GM23338 (cell line): Measurements from ENCODE around the gene RAPGEF5. TPM values are rescaled to one million over a fixed set of nuclear protein-coding genes. Genes with fewer than 3 reads are reported as not detected.

ENCODE experiments used
- ATAC-seq: fragments of 200-7000 bp; cut with Tn5 transposase; 3 replicates; pipeline ENCODE4 v1.9.1; 2020
- DNase-seq: peaks from one replicate; pipeline ENCODE4 v3.0.0-alpha.2; 2015; ENCODE audit warnings: low spot score
- H2AFZ ChIP-seq: fragments of 200-600 bp; sonication (generic); 2 replicates; pipeline ENCODE4 v1.8.0; 2016; ENCODE audit warnings: antibody characterized with exemption, mild to moderate bottlenecking, moderate library complexity
- H3F3A ChIP-seq: fragments of 200-600 bp; sonication (generic); replicated peaks from 2 replicates; pipeline ENCODE4 v1.8.0; 2017; ENCODE audit warnings: antibody characterized with exemption, mixed run types, low read depth
- H3K27ac ChIP-seq: fragments of 200-600 bp; sonication (generic); 2 replicates; pipeline ENCODE4 v1.6.1; 2016; ENCODE audit warnings: low read depth
- H3K27me3 ChIP-seq: fragments of 200-600 bp; sonication (generic); 2 replicates; pipeline ENCODE4 v1.8.0; 2016; ENCODE audit warnings: mild to moderate bottlenecking, mixed run types, moderate library complexity; ENCODE audit not compliant: insufficient read depth
- H3K36me3 ChIP-seq: fragments of 200-600 bp; sonication (generic); 2 replicates; pipeline ENCODE4 v1.8.0; 2016; ENCODE audit warnings: mild to moderate bottlenecking; ENCODE audit not compliant: insufficient read depth
- H3K4me1 ChIP-seq: fragments of 200-600 bp; sonication (generic); 2 replicates; pipeline ENCODE4 v1.8.0; 2016; ENCODE audit warnings: mild to moderate bottlenecking, moderate library complexity; ENCODE audit not compliant: insufficient read depth
- H3K4me2 ChIP-seq: fragments of 200-600 bp; sonication (generic); 2 replicates; pipeline ENCODE4 v1.7.1; 2017; ENCODE audit warnings: mixed run types
- H3K4me3 ChIP-seq: fragments of 200-600 bp; sonication (generic); 2 replicates; pipeline ENCODE4 v1.6.1; 2016; ENCODE audit warnings: mixed run types
- H3K79me2 ChIP-seq: fragments of 200-600 bp; sonication (generic); replicated peaks from 2 replicates; pipeline ENCODE4 v1.8.0; 2017; ENCODE audit warnings: mild to moderate bottlenecking; ENCODE audit not compliant: insufficient read depth
- H3K9me2 ChIP-seq: fragments of 200-600 bp; sonication (generic); 2 replicates; pipeline ENCODE4 v1.8.0; 2017; ENCODE audit not compliant: insufficient read depth
- H4K20me1 ChIP-seq: fragments of 200-600 bp; sonication (generic); replicated peaks from 2 replicates; pipeline ENCODE4 v1.8.0; 2017; ENCODE audit warnings: mild to moderate bottlenecking; ENCODE audit not compliant: insufficient read depth
- H3K27ac Mint-ChIP-seq: 2 replicates; pipeline ENCODE4 v1.8.0; 2020; ENCODE audit warnings: inconsistent platforms, mild to moderate bottlenecking, moderate library complexity, mixed read lengths
- H3K27me3 Mint-ChIP-seq: 3 replicates; pipeline ENCODE4 v1.8.0; 2022; ENCODE audit warnings: low read depth, mild to moderate bottlenecking, moderate library complexity, mixed read lengths, inconsistent platforms; ENCODE audit not compliant: insufficient read depth, poor library complexity
- H3K36me3 Mint-ChIP-seq: 3 replicates; pipeline ENCODE4 v1.8.0; 2021; ENCODE audit warnings: low read depth, mild to moderate bottlenecking, inconsistent platforms, moderate library complexity, mixed read lengths
- H3K4me1 Mint-ChIP-seq: 3 replicates; pipeline ENCODE4 v1.8.0; 2020; ENCODE audit warnings: mild to moderate bottlenecking, inconsistent platforms, mixed read lengths
- H3K4me3 Mint-ChIP-seq: 3 replicates; pipeline ENCODE4 v1.8.0; 2021; ENCODE audit warnings: moderate library complexity, mild to moderate bottlenecking, inconsistent platforms, mixed read lengths
- H3K9me3 Mint-ChIP-seq: 3 replicates; pipeline ENCODE4 v1.8.0; 2020; ENCODE audit warnings: moderate library complexity, mild to moderate bottlenecking, inconsistent platforms, mixed read lengths
- CTCF ChIP-seq, 2 experiments: fragments of 200-600 bp in 1 of 2; sonication (generic) in 1 of 2; conservative IDR thresholded peaks; 2 replicates each; pipeline versions ENCODE4 v1.5.1 to v1.6.1; 2016 to 2017; ENCODE audit warnings: antibody characterized with exemption in 2 of 2, low read depth in 2 of 2, mild to moderate bottlenecking in 2 of 2, moderate library complexity in 1 of 2
- EZH2 ChIP-seq: fragments of 200-600 bp; sonication (generic); IDR thresholded peaks from one replicate; pipeline ENCODE4 v1.8.0; 2017; ENCODE audit warnings: antibody characterized with exemption, mild to moderate bottlenecking, low read depth; ENCODE audit not compliant: unreplicated experiment
- EZH2phosphoT487 ChIP-seq: fragments of 200-600 bp; sonication (generic); IDR thresholded peaks from one replicate; pipeline ENCODE4 v1.8.1; 2018; ENCODE audit warnings: antibody characterized with exemption; ENCODE audit not compliant: unreplicated experiment
- JUNB ChIP-seq: IDR thresholded peaks from one replicate; pipeline ENCODE4 v1.6.1; 2016; ENCODE audit warnings: antibody characterized with exemption; ENCODE audit not compliant: unreplicated experiment
- NANOG ChIP-seq: IDR thresholded peaks from 2 replicates; pipeline ENCODE4 v1.6.1; 2016; ENCODE audit warnings: antibody characterized with exemption, borderline replicate concordance
- POLR2AphosphoS5 ChIP-seq: IDR thresholded peaks from 2 replicates; pipeline ENCODE4 v1.6.1; 2016; ENCODE audit warnings: antibody characterized with exemption, low read depth
- REST ChIP-seq: IDR thresholded peaks from one replicate; pipeline ENCODE4 v1.6.1; 2018; ENCODE audit warnings: antibody characterized with exemption; ENCODE audit not compliant: unreplicated experiment
- STAT1 ChIP-seq: IDR thresholded peaks from one replicate; pipeline ENCODE4 v1.6.1; 2016; ENCODE audit warnings: antibody characterized with exemption; ENCODE audit not compliant: unreplicated experiment
- ZNF331 ChIP-seq: fragments of 250-450 bp; sonication (Bioruptor Pico); IDR thresholded peaks from 2 replicates; pipeline ENCODE4 v1.5.0; 2020; ENCODE audit warnings: low read depth, mild to moderate bottlenecking, moderate library complexity
- ZNF462 ChIP-seq: fragments of 250-450 bp; sonication (Bioruptor Pico); IDR thresholded peaks from 2 replicates; pipeline ENCODE4 v1.5.0; 2020; ENCODE audit warnings: mild to moderate bottlenecking, moderate library complexity
- polyA plus RNA-seq: library from polyadenylated mRNA; unstranded; fragments of >200 nt; fragmentation: Nextera tagmentation; extraction: Ambion mirVana; gene quantifications from 2 replicates; pipeline ENCODE4 v1.2.1, GENCODE V29; 2016
- total RNA-seq: library from RNA; depleted of rRNA; stranded (reverse); fragments of >200 nt; shearing (Covaris generic); gene quantifications from 2 replicates; pipeline ENCODE4 v1.2.3, GENCODE V29; 2014

Gene RAPGEF5
- total and polyA plus RNA-seq, 2 experiments from 2014 or later = 6.3 to 13.1 TPM

- Mint-ChIP-seq H3K9me3 (no peaks in the 10 kb centered on the region), H3K27me3 (no peaks in the 10 kb centered on the region), H3K27ac (no peak overlapping the region), H3K36me3 (peaks cover 48% of the 10 kb centered on the region), H3K4me3 (no peak overlapping the region), H3K4me1 (peaks cover 40% of the 10 kb centered on the region)
- Histone ChIP-seq H3F3A (no peaks in the 10 kb centered on the region), H3K27me3 (no peaks in the 10 kb centered on the region), H2AFZ (no peak overlapping the region), H3K4me3 (no peak overlapping the region), H3K4me2 (no peak overlapping the region), H3K9me2 (no peaks in the 10 kb centered on the region; the same call in 1 of the 2 replicates), H4K20me1 (no peaks in the 10 kb centered on the region), H3K4me1 (peaks cover 19% of the 10 kb centered on the region), H3K79me2 (no peaks in the 10 kb centered on the region), H3K27ac (peak overlapping the region; percentile 20; the same call in 1 of the 2 replicates), H3K36me3 (no peaks in the 10 kb centered on the region)
- no peak for TF ChIP-seq STAT1
- no peak for TF ChIP-seq REST
- TF ChIP-seq ZNF462 (CRISPR knock-in tag) = no peak
- TF ChIP-seq EZH2phosphoT487 = no peak
- no peak for TF ChIP-seq EZH2
- no peak for TF ChIP-seq JUNB
- no peak for TF ChIP-seq NANOG
- TF ChIP-seq CTCF (conservative IDR thresholded peaks at IDR 0.05; ENCODE audit: low read depth in 2 of 2) = no peak
- TF ChIP-seq POLR2AphosphoS5 = no peak
- TF ChIP-seq ZNF331 (CRISPR knock-in tag) = no peak
- ATAC-seq = no peak
- no peak for DNase-seq
Measured at GRCh38 chr7:22141355-22141754, 215.6 kb downstream of the RAPGEF5 start.
